Mucosa of descending colon (tissue), 3 donors: ENCODE results near the gene TMOD3. TPM values are rescaled to one million over a fixed set of nuclear protein-coding genes. Genes with fewer than 3 reads are reported as not detected.

Experiments
- ATAC-seq: fragments of 200-7000 bp; cut with Tn5 transposase; one replicate; pipeline ENCODE4 v1.9.1; 2020; ENCODE audit warnings: mild to moderate bottlenecking, moderate library complexity
- DNase-seq, 3 donors: peaks; one replicate each; pipeline ENCODE4 v3.0.0-alpha.2; 2020
- H3K36me3 ChIP-seq: fragments of 200-600 bp; one replicate; pipeline ENCODE4 v1.8.0; 2021; ENCODE audit warnings: low read depth, mild to moderate bottlenecking
- H3K4me1 ChIP-seq: fragments of 200-600 bp; one replicate; pipeline ENCODE4 v1.8.0; 2021; ENCODE audit warnings: low read depth, mild to moderate bottlenecking
- H3K4me3 ChIP-seq: fragments of 200-600 bp; one replicate; pipeline ENCODE4 v1.8.0; 2021; ENCODE audit warnings: mild to moderate bottlenecking
- H3K9me3 ChIP-seq: fragments of 200-600 bp; one replicate; pipeline ENCODE4 v1.8.0; 2021; ENCODE audit warnings: mild to moderate bottlenecking
- CTCF ChIP-seq: fragments of 200-600 bp; IDR thresholded peaks from one replicate; pipeline ENCODE4 v1.8.0; 2022; ENCODE audit warnings: antibody characterized with exemption, mild to moderate bottlenecking
- intact Hi-C, 2 donors: fragments of 100-400 bp; cut with DNase I in 1 of 2; cut with micrococcal nuclease in 1 of 2; formaldehyde crosslinking; loops; one replicate each; pipeline versions ENCODE4 v1.11.0 to v1.11.1; 2022; cut with DNase I, micrococcal nuclease
- total RNA-seq, 3 donors: library from RNA; stranded (reverse); fragmentation: NEBNext Ultra II Directional in 2 of 3; extraction: Animal tissue kit (Norgen Biotek cat#: 25700) in 2 of 3; gene quantifications; one replicate each; pipeline versions ENCODE4 v1.2.1 to v1.2.4, GENCODE V29; 2021 to 2023
- donor health status: DM: no; HTN: no; CAD: no; lungs with moderate emphysema.
- donor health status: DM: no; HTN: no; CAD: no.
- donor health status: DM: no; HTN: yes; CAD: no.

Gene TMOD3
- total RNA-seq, 3 donors from 2014 or later, result 43.8 to 65.2 (median 63.7) TPM

- no peak overlapping the region for H3K4me3 ChIP-seq
- ATAC-seq (peak; percentile 68), DNase-seq (no peak)
- H3K9me3 ChIP-seq, result no peaks in the 10 kb centered on the region
- no peaks in the 10 kb centered on the region for H3K36me3 ChIP-seq
- intact Hi-C loops, result no loop called here
- no peaks in the 10 kb centered on the region for H3K4me1 ChIP-seq
- no peak for TF ChIP-seq CTCF
Observed at GRCh38 chr15:51917493-51917892, 88.0 kb downstream of the TMOD3 start.

DNA sequence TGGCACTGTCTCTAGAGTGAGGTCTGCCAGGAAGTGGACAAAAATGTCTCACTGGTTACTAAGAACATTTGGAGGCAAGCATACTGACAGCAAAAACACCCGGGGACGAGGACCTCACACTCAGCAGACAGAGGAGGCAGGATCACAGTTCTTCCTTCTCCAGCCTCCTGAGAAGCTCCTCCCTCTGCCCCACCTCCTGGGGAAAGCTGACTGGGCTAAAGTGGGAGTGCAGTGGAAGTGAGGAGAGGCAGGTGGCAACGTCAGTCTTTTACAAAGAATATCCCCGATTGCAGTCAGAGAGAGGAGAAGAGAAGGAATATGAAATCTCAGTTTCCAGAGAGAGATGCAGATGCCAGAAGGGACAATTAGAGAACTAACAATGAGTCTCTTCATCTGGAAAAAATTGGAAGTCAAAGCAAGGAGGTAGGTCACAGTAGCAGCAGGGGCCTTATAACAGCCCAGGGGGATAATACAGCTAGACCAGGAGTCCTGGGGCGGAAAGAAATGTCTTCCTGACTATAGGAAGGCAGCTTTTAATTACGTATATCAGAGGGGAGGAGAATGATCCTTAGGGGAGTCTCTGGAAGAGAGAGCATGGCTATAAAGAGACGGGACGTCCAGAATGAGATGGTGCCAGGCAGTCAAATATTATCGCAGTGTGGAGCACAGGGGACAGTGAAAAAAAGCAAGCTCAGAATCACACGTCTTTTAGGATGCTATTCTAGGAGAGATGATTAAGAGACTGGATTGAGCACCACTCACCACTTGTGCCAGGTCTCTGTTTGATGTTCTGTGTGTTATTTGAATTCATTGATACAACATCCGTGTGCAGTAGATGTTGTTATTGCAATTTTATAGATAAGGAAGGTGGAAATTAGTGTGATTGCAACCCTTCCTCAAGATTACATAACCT lies 95.0 kb downstream of the TMOD3 start:
- Histone ChIP-seq H3K36me3 (no peaks in the 10 kb centered on the region), H3K4me3 (no peak overlapping the region), H3K9me3 (no peaks in the 10 kb centered on the region), H3K4me1 (no peaks in the 10 kb centered on the region)
- DNase-seq, result no peak
- ATAC-seq, result peak; percentile 32
- no peak for TF ChIP-seq CTCF
- intact Hi-C loops, result no loop called here

DNA sequence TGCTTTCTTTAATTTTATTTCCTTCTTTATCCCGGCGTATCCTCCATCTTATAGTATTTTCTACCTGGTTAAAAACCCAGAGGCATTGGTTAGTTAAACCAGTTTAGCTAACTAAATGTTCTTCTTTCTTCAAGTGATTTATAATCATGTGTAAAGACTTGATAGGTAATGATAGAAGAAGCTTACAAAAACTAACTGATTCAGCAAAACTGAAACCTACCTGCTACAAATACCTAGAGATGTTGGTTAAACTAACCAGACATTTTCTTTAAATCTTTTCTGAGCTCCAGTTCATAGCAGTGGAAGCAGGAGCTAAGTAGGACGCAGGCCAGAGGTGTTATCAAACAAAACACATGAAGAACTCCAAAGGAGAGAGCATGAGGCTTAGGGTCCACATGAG lies 97.4 kb downstream of the TMOD3 start:
- DNase-seq (no peak), ATAC-seq (no peak)
- no peaks in the 10 kb centered on the region for H3K9me3 ChIP-seq
- H3K36me3 ChIP-seq, result no peaks in the 10 kb centered on the region
- no peak for TF ChIP-seq CTCF
- H3K4me3 ChIP-seq, result no peak overlapping the region
- intact Hi-C loops, result no loop called here
- no peaks in the 10 kb centered on the region for H3K4me1 ChIP-seq

DNA sequence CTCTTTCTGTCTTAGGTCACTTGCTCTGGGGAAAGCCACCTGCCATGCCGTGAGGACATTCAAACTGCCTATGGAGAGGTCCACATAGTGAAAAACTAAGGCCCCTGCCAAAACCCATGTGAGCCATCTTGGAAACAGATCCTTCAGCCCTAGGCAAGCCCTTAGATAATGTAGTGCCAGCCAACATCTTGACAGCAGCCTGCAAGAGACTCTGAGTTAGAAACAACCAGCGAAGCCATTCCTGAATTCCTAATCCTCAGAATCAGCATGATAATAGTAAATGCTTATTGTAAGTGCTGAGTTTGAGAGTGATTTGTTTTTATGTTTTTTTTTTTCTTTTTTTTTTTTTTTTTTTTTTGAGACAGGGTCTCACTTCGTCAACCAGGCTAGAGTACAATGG lies 101.6 kb downstream of the TMOD3 start:
- Histone ChIP-seq H3K36me3 (no peaks in the 10 kb centered on the region), H3K9me3 (no peaks in the 10 kb centered on the region), H3K4me1 (no peaks in the 10 kb centered on the region), H3K4me3 (no peak overlapping the region)
- no peak for ATAC-seq
- no peak for TF ChIP-seq CTCF
- intact Hi-C loops, result no loop called here
- DNase-seq, result no peak

- no peak for DNase-seq
- no peaks in the 10 kb centered on the region for H3K4me1 ChIP-seq
- ATAC-seq, result no peak
- H3K4me3 ChIP-seq, result no peak overlapping the region
- TF ChIP-seq CTCF, result no peak
- no peaks in the 10 kb centered on the region for H3K36me3 ChIP-seq
- no peaks in the 10 kb centered on the region for H3K9me3 ChIP-seq
- intact Hi-C loops, result no loop called here
Observed at GRCh38 chr15:51931638-51932037, 102.2 kb downstream of the TMOD3 start.
